Stomach smooth muscle (tissue), 2 donors: ENCODE results near the gene STPG3.

ENCODE experiments used
- H3K27ac ChIP-seq: one replicate; pipeline ENCODE4 v1.7.0; 2013; ENCODE audit warnings: mild to moderate bottlenecking, low read length, inconsistent platforms
- H3K27me3 ChIP-seq, 2 donors: one replicate each; pipeline ENCODE4 v1.7.0; 2013; ENCODE audit warnings: low read length in 2 of 2; ENCODE audit not compliant: insufficient read depth in 2 of 2, control insufficient read depth in 1 of 2
- H3K36me3 ChIP-seq, 2 donors: one replicate each; pipeline ENCODE4 v1.7.0; 2013; ENCODE audit warnings: low read length in 2 of 2; ENCODE audit not compliant: control insufficient read depth in 2 of 2, insufficient read depth in 2 of 2
- H3K4me1 ChIP-seq: one replicate; pipeline ENCODE4 v1.7.0; 2013; ENCODE audit warnings: low read length; ENCODE audit not compliant: control insufficient read depth, insufficient read depth
- H3K4me3 ChIP-seq, 2 donors: one replicate each; pipeline ENCODE4 v1.7.0; 2013; ENCODE audit warnings: low read length in 2 of 2
- H3K9ac ChIP-seq, 2 donors: one replicate each; pipeline ENCODE4 v1.7.0; 2013; ENCODE audit warnings: low read length in 2 of 2, mild to moderate bottlenecking in 1 of 2
- H3K9me3 ChIP-seq, 2 donors: one replicate each; pipeline ENCODE4 v1.7.0; 2013; ENCODE audit warnings: low read length in 2 of 2; ENCODE audit not compliant: control insufficient read depth in 2 of 2
- donor health status: healthy.
- donor health status: Pancreatic carcinoma.

The STPG3 gene

GRCh38 chr9:137302449-137303150, 51.5 kb downstream of the STPG3 start:
- peaks cover 51 to 73% of the 10 kb centered on the region in 2 donors for H3K27me3 ChIP-seq
- peaks cover 39% of the 10 kb centered on the region for H3K4me1 ChIP-seq
- no peak overlapping the region for H3K9ac ChIP-seq

More at GRCh38 chr9:137302449-137303150, 51.5 kb downstream of the STPG3 start:
- H3K36me3 ChIP-seq = no peaks in the 10 kb centered on the region
- H3K9me3 ChIP-seq = no peaks in the 10 kb centered on the region
- H3K4me3 ChIP-seq = peak overlapping the region; percentile 31 to 61
- H3K27ac ChIP-seq = no peak overlapping the region
